Muscle of leg (tissue), 11 donors: ENCODE results near the gene CAPN11. TPM values are rescaled to one million over a fixed set of nuclear protein-coding genes. Genes with fewer than 3 reads are reported as not detected.

Experiments used
- DNase-seq: peaks from one replicate; pipeline ENCODE4 v3.0.0; 2013
- H3K27ac ChIP-seq: one replicate; pipeline ENCODE4 v1.5.1; 2013; ENCODE audit warnings: mild to moderate bottlenecking, low read length, control low read depth
- H3K27me3 ChIP-seq: one replicate; pipeline ENCODE4 v1.6.1; 2013; ENCODE audit warnings: low read length; ENCODE audit not compliant: control insufficient read depth, insufficient read depth
- H3K36me3 ChIP-seq: one replicate; pipeline ENCODE4 v1.6.1; 2013; ENCODE audit warnings: low read length; ENCODE audit not compliant: control insufficient read depth, insufficient read depth
- H3K4me1 ChIP-seq: one replicate; pipeline ENCODE4 v1.6.1; 2013; ENCODE audit warnings: low read length; ENCODE audit not compliant: control insufficient read depth, insufficient read depth
- H3K4me3 ChIP-seq: one replicate; pipeline ENCODE4 v1.5.1; 2013; ENCODE audit warnings: low read length, control low read depth
- H3K9me3 ChIP-seq: replicated peaks from 2 replicates; pipeline ENCODE4 v1.6.1; 2013; ENCODE audit warnings: low read depth, low read length; ENCODE audit not compliant: control insufficient read depth
- WGBS: methylation state at CpG from one replicate; pipeline ENCODE4 v1.1.5; 2013; ENCODE audit warnings: missing lambda C conversion rate; ENCODE audit not compliant: insufficient coverage; 5-methylcytosine and 5-hydroxymethylcytosine counted together
- polyA plus RNA-seq, 8 donors: library from polyadenylated mRNA; unstranded; fragments of 120-200 nt; gene quantifications; one replicate each; pipeline versions ENCODE4 v1.2.1 to v1.2.3, GENCODE V29; 2013; ENCODE audit warnings: inconsistent platforms in 1 of 8, low replicate concordance in 1 of 8; ENCODE audit not compliant: insufficient read length in 8 of 8, insufficient read depth in 1 of 8
- total RNA-seq: library from RNA; stranded (reverse); fragments of 120-200 nt; gene quantifications from one replicate; pipeline ENCODE4 v1.2.4, GENCODE V29; 2013

Gene CAPN11
- total and polyA plus RNA-seq, 9 donors, result 0.13 to 0.54 (median 0.28) TPM

DNA sequence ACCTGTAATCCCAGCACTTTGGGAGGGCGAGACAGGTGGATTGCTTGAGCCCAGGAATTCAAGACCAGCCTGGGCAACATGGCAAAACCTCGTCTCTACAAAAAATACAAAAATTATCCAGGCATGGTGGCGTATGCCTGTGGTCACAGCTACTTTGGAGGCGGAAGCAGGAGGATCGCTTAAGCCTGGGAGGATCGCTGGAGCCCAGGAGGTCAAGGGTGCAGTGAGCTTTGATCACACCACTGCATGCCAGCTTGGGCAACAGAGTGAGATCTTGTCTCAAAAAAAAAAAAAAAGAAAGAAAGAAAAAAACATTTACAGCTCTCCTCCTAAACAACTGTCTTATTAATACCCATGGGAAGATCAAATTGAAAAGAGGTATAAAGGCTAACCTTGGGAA, 49.3 kb downstream of the CAPN11 start:
- DNase-seq, result no peak
- Histone ChIP-seq H3K9me3 (no peaks in the 10 kb centered on the region), H3K36me3 (no peaks in the 10 kb centered on the region), H3K4me3 (no peak overlapping the region), H3K4me1 (peaks cover 9% of the 10 kb centered on the region), H3K27ac (no peak overlapping the region), H3K27me3 (no peaks in the 10 kb centered on the region)
- 86% methylated on average over 3 of the region's 6 CpGs for WGBS

DNA sequence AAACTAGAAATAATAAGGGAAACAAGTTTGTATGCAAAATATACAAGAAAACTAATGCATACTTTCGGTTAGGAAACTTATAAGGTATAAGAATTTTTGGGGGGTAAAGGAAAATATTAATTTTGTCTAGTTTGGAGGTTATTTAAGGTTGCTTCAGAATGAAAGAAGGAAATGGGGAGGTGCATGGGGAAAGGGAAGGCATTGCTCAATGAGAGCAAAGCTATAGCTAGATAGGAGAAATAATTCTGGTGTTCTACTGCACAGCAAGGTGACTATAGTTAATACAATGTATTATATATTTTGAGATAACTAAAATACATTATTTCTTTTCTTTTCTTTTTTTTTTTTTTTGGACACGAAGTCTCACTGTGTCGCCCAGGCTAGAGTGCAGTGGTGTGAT, 52.7 kb downstream of the CAPN11 start:
- H3K27me3 ChIP-seq, result no peaks in the 10 kb centered on the region
- H3K36me3 ChIP-seq, result no peaks in the 10 kb centered on the region
- H3K4me3 ChIP-seq, result no peak overlapping the region
- WGBS, result 100% methylated on average over 1 of the region's 3 CpGs
- no peak overlapping the region for H3K27ac ChIP-seq
- H3K9me3 ChIP-seq, result no peaks in the 10 kb centered on the region
- H3K4me1 ChIP-seq, result peaks cover 9% of the 10 kb centered on the region
- DNase-seq, result no peak

DNA sequence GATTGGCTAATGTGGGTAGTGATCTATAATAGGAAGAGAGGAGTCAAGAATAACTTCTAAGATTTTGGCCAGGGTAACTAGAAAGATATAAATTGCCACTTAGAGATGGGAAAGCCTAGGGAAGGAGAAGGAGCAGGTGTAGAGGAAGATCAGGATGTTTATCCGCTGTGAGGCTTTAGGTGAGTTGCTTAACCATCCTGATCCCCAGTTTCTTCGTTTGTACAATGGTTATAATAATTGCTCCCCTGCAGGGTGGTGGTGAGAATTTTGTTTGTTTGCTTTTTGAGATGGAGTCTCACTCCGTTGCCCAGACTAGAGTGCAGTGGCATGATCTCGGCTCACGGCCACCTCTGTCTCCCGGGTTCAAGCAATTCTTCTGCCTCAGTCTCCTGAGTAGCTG, 55.7 kb downstream of the CAPN11 start:
- no peak for DNase-seq
- Histone ChIP-seq H3K36me3 (no peaks in the 10 kb centered on the region), H3K4me3 (no peak overlapping the region), H3K27ac (no peak overlapping the region), H3K9me3 (no peaks in the 10 kb centered on the region), H3K4me1 (peaks cover 34% of the 10 kb centered on the region), H3K27me3 (no peaks in the 10 kb centered on the region)
- WGBS, result 96% methylated on average over 6 of the region's 6 CpGs

DNA sequence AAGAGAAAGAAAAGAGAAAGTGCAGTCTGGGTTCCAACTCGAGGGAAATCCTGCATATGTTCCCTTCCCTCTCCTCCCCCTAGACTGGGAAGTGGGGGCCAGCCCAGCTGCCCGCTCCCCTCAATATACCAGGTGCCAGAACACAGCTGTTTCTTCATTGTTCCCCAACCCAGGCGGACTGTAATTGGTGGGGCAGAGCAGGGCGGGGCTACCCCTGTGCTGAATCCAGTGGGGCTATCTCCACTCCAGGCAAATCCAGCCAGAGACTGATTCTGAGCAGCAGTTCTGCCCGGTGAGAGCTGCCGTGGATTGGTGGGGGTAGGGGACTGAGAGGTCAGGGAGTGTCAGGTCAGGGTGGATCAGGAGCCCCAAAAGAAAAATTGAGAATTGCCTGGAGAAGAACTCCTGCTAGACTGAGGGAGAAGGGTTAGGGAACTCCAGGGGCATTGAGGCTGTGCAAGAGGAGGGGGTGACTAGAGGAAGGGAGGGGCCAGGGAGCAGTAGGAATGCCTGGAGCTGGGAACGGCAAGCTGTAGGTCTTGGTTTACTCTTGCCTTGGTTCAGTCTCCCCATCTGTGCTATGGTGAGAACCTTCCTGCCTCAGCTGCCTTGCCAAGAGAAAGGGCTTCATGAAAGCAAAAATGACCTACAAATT, 58.2 kb downstream of the CAPN11 start, which contains the start of gene MYMX:
TSS of gene MYMX (plus strand) at position 250 of the 655 bp plus-strand sequence. CDS start 546 bp downstream, outside the sequence.
- DNase-seq, result peak; percentile 90
- H3K36me3 ChIP-seq, result no peaks in the 10 kb centered on the region
- 11% methylated on average over 4 of the region's 7 CpGs for WGBS
- no peaks in the 10 kb centered on the region for H3K27me3 ChIP-seq
- H3K27ac ChIP-seq, result peak within 1 kb of the TSS; percentile 98
- H3K4me3 ChIP-seq, result peak within 1 kb of the TSS; percentile 57
- no peaks in the 10 kb centered on the region for H3K9me3 ChIP-seq
- peaks cover 53% of the 10 kb centered on the region for H3K4me1 ChIP-seq

DNA sequence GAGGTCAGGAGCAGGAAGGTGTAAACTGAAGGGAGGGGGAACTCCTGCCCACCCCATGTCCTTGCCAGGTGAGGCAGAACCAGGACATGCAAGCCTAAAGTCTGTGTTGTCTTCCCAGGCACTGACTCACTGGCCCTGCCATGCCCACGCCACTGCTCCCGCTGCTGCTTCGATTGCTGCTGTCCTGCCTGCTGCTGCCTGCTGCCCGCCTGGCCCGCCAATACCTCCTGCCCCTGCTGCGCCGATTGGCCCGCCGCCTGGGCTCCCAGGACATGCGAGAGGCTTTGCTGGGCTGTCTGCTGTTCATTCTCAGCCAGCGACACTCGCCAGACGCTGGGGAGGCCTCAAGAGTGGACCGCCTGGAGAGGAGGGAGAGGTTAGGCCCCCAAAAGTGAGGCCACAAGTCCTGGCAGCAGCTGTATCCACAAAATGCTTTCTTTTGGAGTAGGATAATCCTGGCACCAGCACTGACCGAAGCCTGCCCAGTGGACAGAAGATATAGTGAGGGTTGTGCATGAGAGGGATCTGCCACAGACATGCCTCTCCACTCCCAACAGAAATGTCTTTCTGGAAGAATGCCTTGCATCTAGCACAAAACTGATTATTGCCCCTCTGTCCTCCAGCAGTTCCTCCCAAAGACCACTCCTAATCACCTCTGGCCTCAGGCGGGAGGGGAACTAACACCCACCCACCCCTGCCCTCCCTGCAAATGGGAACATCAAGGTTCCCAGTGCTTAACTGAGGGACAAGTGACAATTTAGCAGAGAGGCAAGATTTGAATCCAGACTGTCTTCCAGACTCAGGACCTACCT, 58.9 kb downstream of the CAPN11 start:
- H3K27ac ChIP-seq, result peak overlapping the region; percentile 98
- 31% methylated on average over 14 of the region's 16 CpGs for WGBS
- no peaks in the 10 kb centered on the region for H3K36me3 ChIP-seq
- no peaks in the 10 kb centered on the region for H3K9me3 ChIP-seq
- no peaks in the 10 kb centered on the region for H3K27me3 ChIP-seq
- peaks cover 60% of the 10 kb centered on the region for H3K4me1 ChIP-seq
- DNase-seq, result peak; percentile 83
- H3K4me3 ChIP-seq, result peak overlapping the region; percentile 57

DNA sequence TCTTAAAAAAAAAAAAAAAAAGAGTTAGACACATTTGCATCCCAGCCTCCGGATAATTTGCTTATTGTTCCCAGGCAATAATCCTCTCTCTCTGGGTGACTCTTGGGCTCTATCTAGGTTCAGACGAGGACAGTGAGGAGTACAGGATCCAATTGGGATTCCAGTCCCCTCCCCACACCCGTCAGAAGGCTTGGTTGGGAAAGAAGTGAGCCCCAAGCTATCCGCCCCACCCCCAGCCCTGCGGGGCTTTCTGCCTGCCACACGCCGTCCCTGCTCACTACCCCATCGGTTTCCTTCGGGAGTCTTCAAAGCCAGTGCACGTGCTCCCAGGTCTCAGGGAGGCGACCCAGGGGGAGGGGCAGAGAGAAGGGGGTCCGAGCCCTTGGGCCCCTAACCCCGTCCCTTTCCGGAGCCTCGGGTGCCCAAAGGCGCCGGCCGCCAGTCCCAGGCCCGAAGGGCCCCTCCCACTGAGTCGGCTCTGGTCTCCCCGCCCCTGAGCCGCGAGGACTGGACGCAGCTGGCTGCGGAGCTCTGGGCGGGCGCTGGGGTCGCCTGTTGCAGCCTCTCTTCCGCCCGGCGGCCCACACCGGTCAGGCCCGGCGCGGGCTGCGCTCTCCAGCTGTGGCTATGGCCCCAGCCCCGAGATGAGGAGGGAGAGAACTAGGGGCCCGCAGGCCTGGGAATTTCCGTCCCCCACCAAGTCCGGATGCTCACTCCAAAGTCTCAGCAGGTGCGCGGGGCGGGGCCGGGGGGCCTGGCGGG, 60.6 kb downstream of the CAPN11 start:
- peak; percentile 97 for DNase-seq
- H3K36me3 ChIP-seq, result no peaks in the 10 kb centered on the region
- H3K4me3 ChIP-seq, result peak overlapping the region; percentile 57
- H3K27ac ChIP-seq, result peak overlapping the region; percentile 98
- under 1% methylated on average over 19 of the region's 45 CpGs for WGBS
- peaks cover 72% of the 10 kb centered on the region for H3K4me1 ChIP-seq
- no peaks in the 10 kb centered on the region for H3K27me3 ChIP-seq
- H3K9me3 ChIP-seq, result no peaks in the 10 kb centered on the region

DNA sequence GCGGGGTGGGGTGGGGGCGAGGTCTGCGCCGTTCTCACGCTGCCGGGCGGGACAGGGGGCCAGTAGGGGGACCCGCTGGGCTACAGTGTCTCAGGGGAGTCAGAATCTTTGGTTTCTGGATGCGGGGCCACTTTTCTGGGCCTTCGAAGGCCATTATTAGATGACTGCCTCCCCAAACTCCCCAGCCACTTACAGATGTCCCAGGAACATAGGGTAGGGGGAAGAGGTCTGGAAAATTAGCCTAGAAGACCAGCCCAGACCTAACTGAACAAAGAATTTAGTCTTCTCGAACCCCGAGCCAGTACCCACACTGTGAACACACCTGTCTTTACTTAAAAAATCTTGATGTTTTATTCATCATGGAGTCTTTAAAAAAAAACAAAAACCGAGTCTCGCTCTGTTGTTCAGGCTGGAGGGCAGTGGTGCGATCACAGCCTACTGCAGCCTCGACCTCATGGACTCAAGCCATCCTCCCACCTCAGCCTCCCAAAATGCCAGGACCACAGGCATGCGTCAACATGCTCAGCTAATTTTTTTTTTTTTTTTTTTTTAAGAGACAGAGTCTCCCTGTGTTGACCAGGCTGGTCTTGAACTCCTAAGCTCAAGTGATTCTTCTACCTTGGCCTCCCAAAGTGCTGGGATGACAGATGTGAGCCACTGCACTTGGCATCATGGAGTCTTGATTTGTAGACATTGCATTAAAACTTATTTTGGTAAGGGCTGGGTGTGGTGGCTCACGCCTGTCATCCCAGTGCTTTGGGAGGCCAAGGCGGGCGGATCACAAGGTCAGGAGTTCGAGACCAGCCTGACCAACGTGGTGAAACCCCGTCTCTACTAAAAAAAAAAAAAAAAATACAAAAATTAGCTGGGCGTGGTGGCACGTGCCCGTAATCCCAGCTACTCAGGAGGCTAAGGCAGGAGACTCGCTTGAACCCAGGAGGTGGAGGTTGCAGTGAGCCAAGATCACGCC, 61.5 kb downstream of the CAPN11 start:
- Histone ChIP-seq H3K36me3 (no peaks in the 10 kb centered on the region), H3K9me3 (no peaks in the 10 kb centered on the region), H3K4me1 (peaks cover 81% of the 10 kb centered on the region), H3K27me3 (no peaks in the 10 kb centered on the region), H3K27ac (peak overlapping the region; percentile 98), H3K4me3 (peak overlapping the region; percentile 57)
- no peak for DNase-seq
- no CpG with 5 or more reads among the region's 28 CpGs for WGBS

DNA sequence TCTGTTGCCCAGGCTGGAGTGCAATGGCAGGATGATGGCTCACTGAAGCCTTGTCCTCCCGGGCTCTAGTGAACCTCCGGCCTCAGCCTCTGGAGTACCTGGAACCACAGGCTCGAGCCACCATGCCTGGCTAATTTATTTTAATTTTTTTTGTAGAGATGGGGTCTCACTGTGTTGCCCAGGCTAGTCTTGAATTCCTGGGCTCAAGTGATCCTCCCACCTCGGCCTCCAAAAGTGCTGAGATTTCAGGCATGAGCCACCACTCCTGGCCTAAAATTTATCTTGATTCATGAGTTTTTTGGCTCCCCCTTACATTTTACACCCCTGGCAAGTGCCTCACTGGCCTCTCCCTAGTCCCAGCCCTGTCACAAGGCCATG, 62.3 kb downstream of the CAPN11 start:
- Histone ChIP-seq H3K4me1 (peaks cover 87% of the 10 kb centered on the region), H3K4me3 (no peak overlapping the region), H3K27me3 (no peaks in the 10 kb centered on the region), H3K9me3 (no peaks in the 10 kb centered on the region), H3K27ac (peak overlapping the region; percentile 92), H3K36me3 (no peaks in the 10 kb centered on the region)
- no peak for DNase-seq
- WGBS, result 94% methylated on average over 2 of the region's 4 CpGs

DNA sequence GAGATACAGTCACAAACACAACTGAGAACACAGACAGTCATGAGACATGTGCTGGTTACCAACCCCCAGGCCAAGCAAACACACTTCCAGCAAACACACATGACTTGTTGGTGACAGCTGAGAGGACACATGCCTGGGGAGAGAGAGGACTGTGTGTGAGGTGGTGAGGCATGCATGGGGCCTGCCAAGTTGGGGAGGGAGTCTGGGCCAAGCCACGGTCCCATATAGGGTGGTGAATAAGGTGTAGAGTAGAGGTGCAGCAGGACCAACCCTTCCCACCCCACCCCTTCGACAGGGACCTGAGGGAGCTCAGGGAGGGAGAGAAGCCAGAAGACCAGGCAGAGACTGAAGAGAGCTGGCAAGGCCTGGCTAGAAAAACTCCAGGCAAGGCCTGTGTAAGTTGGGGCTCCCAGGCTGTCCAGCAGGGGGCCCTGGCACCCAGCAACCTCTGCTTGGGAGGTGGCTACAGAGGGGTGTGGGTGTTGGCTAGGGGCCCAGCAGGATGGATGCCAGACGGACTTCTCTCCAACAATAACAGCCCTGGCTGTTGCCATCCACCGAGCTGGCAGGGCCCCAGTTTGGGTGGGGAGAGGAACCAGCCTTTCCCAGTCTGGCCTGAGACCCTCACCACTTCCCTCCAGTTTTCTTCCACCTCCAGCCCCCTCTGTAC, 62.8 kb downstream of the CAPN11 start:
- Histone ChIP-seq H3K4me3 (no peak overlapping the region), H3K27ac (peak overlapping the region; percentile 92), H3K9me3 (no peaks in the 10 kb centered on the region), H3K36me3 (no peaks in the 10 kb centered on the region), H3K4me1 (peaks cover 87% of the 10 kb centered on the region), H3K27me3 (no peaks in the 10 kb centered on the region)
- no CpG with 5 or more reads among the region's 4 CpGs for WGBS
- DNase-seq, result peak; percentile 93
